CD4-positive, alpha-beta T cell (primary cell): Measurements from ENCODE around the gene LDAH. TPM values are rescaled to one million over a fixed set of nuclear protein-coding genes. Genes with fewer than 3 reads are reported as not detected.

Source experiments
- ATAC-seq: fragments of 200-7000 bp; cut with Tn5 transposase; one replicate; pipeline ENCODE4 v1.10.0; 2022; ENCODE audit warnings: mild to moderate bottlenecking; ENCODE audit not compliant: poor library complexity
- CTCF ChIA-PET: fragments of 350-600 bp; sonication (Branson Sonifier 250); formaldehyde crosslinking; loops from one replicate; lab custom pipeline; 2021; ENCODE audit warnings: antibody characterized with exemption, inconsistent platforms; lab: Charles Lee
- POLR2A ChIA-PET: fragments of 350-600 bp; sonication (Branson Sonifier 250); formaldehyde crosslinking; loops from one replicate; lab custom pipeline; 2021; ENCODE audit warnings: antibody characterized with exemption, inconsistent platforms; lab: Charles Lee
- DNase-seq, 14 experiments: peaks; one replicate each; pipeline ENCODE4 v3.0.0-alpha.2; 2013 to 2020; ENCODE audit warnings: mixed read lengths in 2 of 14
- H3K27ac ChIP-seq, 2 donors: one replicate each; pipeline versions ENCODE4 v1.5.1 to v1.7.0; 2013; ENCODE audit warnings: low read length in 2 of 2, low read depth in 1 of 2, mild to moderate bottlenecking in 1 of 2
- H3K27me3 ChIP-seq, 2 experiments: 1 replicate in 1 of 2; 2 replicates in 1 of 2; pipeline versions ENCODE4 v1.6.1 to v1.7.0; 2013; ENCODE audit warnings: low read length in 2 of 2, control low read depth in 1 of 2, mild to moderate bottlenecking in 1 of 2, moderate library complexity in 1 of 2; ENCODE audit not compliant: insufficient read depth in 2 of 2, control insufficient read depth in 1 of 2
- H3K36me3 ChIP-seq: one replicate; pipeline ENCODE4 v1.6.1; 2013; ENCODE audit warnings: low read length, control low read depth; ENCODE audit not compliant: insufficient read depth
- H3K4me1 ChIP-seq: one replicate; pipeline ENCODE4 v1.6.1; 2013; ENCODE audit warnings: low read length, control low read depth; ENCODE audit not compliant: insufficient read depth
- H3K4me3 ChIP-seq: one replicate; pipeline ENCODE4 v1.5.1; 2013; ENCODE audit warnings: mild to moderate bottlenecking, low read length, moderate library complexity
- H3K9me3 ChIP-seq, 2 experiments: 1 replicate in 1 of 2; 2 replicates in 1 of 2; pipeline versions ENCODE4 v1.6.1 to v1.7.0; 2013; ENCODE audit warnings: low read length in 2 of 2, mild to moderate bottlenecking in 2 of 2, control low read depth in 1 of 2, moderate library complexity in 1 of 2; ENCODE audit not compliant: control insufficient read depth in 1 of 2, insufficient read depth in 1 of 2
- H3K27ac Mint-ChIP-seq: one replicate; pipeline ENCODE4 v1.8.0; 2020; ENCODE audit warnings: mixed read lengths
- H3K27me3 Mint-ChIP-seq: one replicate; pipeline ENCODE4 v1.8.0; 2021; ENCODE audit warnings: mixed read lengths
- H3K36me3 Mint-ChIP-seq: one replicate; pipeline ENCODE4 v1.8.0; 2021; ENCODE audit warnings: low read depth, mixed read lengths
- H3K4me1 Mint-ChIP-seq: one replicate; pipeline ENCODE4 v1.8.0; 2021; ENCODE audit warnings: low read depth, mixed read lengths
- H3K4me3 Mint-ChIP-seq: one replicate; pipeline ENCODE4 v1.8.0; 2020; ENCODE audit warnings: mild to moderate bottlenecking, mixed read lengths
- H3K9me3 Mint-ChIP-seq: one replicate; pipeline ENCODE4 v1.8.0; 2020; ENCODE audit warnings: mixed read lengths
- CTCF ChIP-seq: fragments of 200-600 bp; IDR thresholded peaks from one replicate; pipeline ENCODE4 v1.8.0; 2022; ENCODE audit warnings: antibody characterized with exemption, mild to moderate bottlenecking
- intact Hi-C, 2 experiments: fragments of 100-400 bp; cut with DNase I in 1 of 2; cut with micrococcal nuclease in 1 of 2; formaldehyde crosslinking; loops; one replicate each; pipeline versions ENCODE4 v1.15.1 to v1.9.0; 2023 to 2025; cut with DNase I, micrococcal nuclease
- total RNA-seq, 174 experiments: library from RNA in 2 of 174; stranded (reverse) in 2 of 174; gene quantifications; one replicate each; pipeline ENCODE4 v1.2.3 and lab custom pipeline; 2021 to 2026

The LDAH gene
- total RNA-seq, 2 experiments from 2014 or later: 6.5 to 7.2 TPM

- peaks cover 54% of the 10 kb centered on the region for H3K36me3 Mint-ChIP-seq
Measured at GRCh38 chr2:20766798-20767644, 55.9 kb downstream of the LDAH start.

DNA sequence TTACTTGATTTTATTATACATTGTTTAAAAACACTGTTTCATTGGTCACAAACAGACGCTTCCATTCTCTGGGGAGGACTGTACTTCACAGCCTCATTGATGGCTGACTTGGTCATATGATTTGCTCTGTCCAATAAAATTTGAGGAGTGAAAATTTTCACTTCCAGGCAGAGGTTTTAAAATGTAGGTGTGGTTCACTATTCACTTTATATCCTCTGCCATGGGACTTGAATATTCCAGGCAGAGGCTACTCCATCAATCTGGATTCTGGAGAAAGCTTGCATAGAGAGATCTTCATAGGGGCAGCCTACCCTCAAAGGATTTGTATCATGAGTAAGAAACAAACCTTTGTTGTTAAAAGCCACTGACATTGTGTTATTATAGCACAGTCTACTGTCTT, 56.7 kb downstream of the LDAH start:
- H3K27ac Mint-ChIP-seq: no peak overlapping the region
- H3K36me3 Mint-ChIP-seq: peaks cover 55% of the 10 kb centered on the region
- no peaks in the 10 kb centered on the region for H3K4me1 ChIP-seq
- no peak for TF ChIP-seq CTCF
- H3K4me1 Mint-ChIP-seq: no peaks in the 10 kb centered on the region
- intact Hi-C loops: no loop called here
- H3K36me3 ChIP-seq: no peaks in the 10 kb centered on the region
- peaks cover 0 to 10% of the 10 kb centered on the region in 2 experiments for H3K9me3 ChIP-seq
- no peaks in the 10 kb centered on the region for H3K9me3 Mint-ChIP-seq
- POLR2A ChIA-PET: no interaction called here
- H3K27me3 ChIP-seq: no peaks in the 10 kb centered on the region
- H3K4me3 Mint-ChIP-seq: no peak overlapping the region
- no peak overlapping the region for H3K27ac ChIP-seq
- ATAC-seq: no peak
- no peak overlapping the region for H3K4me3 ChIP-seq
- CTCF ChIA-PET: no interaction called here
- no peak for DNase-seq
- no peaks in the 10 kb centered on the region for H3K27me3 Mint-ChIP-seq

More at GRCh38 chr2:20766798-20767644, 55.9 kb downstream of the LDAH start:
- no peak overlapping the region for H3K27ac ChIP-seq
- no peak for ATAC-seq
- H3K27me3 Mint-ChIP-seq: no peaks in the 10 kb centered on the region
- H3K4me3 Mint-ChIP-seq: no peak overlapping the region
- CTCF ChIA-PET: no interaction called here
- H3K27ac Mint-ChIP-seq: no peak overlapping the region
- no peak for DNase-seq
- intact Hi-C loops: no loop called here
- POLR2A ChIA-PET: interaction anchor here (0.6 kb wide), 1 partner anchor 1795 kb away, joined by 3 read pairs; no protein-coding TSS in a partner anchor
- no peaks in the 10 kb centered on the region for H3K4me1 ChIP-seq
- peaks cover 0 to 10% of the 10 kb centered on the region in 2 experiments for H3K9me3 ChIP-seq
- H3K4me3 ChIP-seq: no peak overlapping the region
- H3K36me3 ChIP-seq: no peaks in the 10 kb centered on the region
- no peaks in the 10 kb centered on the region for H3K9me3 Mint-ChIP-seq
- TF ChIP-seq CTCF: no peak
- H3K4me1 Mint-ChIP-seq: no peaks in the 10 kb centered on the region
- H3K27me3 ChIP-seq: no peaks in the 10 kb centered on the region

- H3K4me1 Mint-ChIP-seq: peaks cover 4% of the 10 kb centered on the region
- no peak for TF ChIP-seq CTCF
Measured at GRCh38 chr2:20762945-20763683, 59.8 kb downstream of the LDAH start.

More at GRCh38 chr2:20762945-20763683, 59.8 kb downstream of the LDAH start:
- peaks cover 59% of the 10 kb centered on the region for H3K36me3 Mint-ChIP-seq
- Histone ChIP-seq H3K36me3 (no peaks in the 10 kb centered on the region), H3K4me1 (no peaks in the 10 kb centered on the region), H3K27ac (no peak overlapping the region), H3K4me3 (no peak overlapping the region), H3K9me3 (peaks cover 0 to 10% of the 10 kb centered on the region in 2 experiments), H3K27me3 (no peaks in the 10 kb centered on the region)
- ChIA-PET POLR2A (no interaction called here), CTCF (no interaction called here)
- H3K27me3 Mint-ChIP-seq: no peaks in the 10 kb centered on the region
- no peak overlapping the region for H3K27ac Mint-ChIP-seq
- no peak for DNase-seq
- H3K4me3 Mint-ChIP-seq: no peak overlapping the region
- ATAC-seq: no peak
- peaks cover 3% of the 10 kb centered on the region for H3K9me3 Mint-ChIP-seq
- intact Hi-C loops: no loop called here
